Ovary (tissue), 9 donors: ENCODE data around the gene SLCO2B1. TPM values are rescaled to one million over a fixed set of nuclear protein-coding genes. Genes with fewer than 3 reads are reported as not detected.
A peak's percentile ranks its signal among the peaks of the same experiment; 100 is the strongest.

Experiments used
- DNase-seq, 5 donors: peaks; one replicate each; pipeline ENCODE4 v3.0.0-alpha.2; 2019 to 2020
- H3K27ac ChIP-seq, 2 donors: fragments of 200-600 bp; one replicate each; pipeline versions ENCODE4 v1.5.1 to v1.8.0; 2019 to 2022
- H3K27me3 ChIP-seq: fragments of 200-600 bp; one replicate; pipeline ENCODE4 v1.8.0; 2022
- H3K36me3 ChIP-seq: fragments of 200-600 bp; sonication (generic); one replicate; pipeline ENCODE4 v1.5.1; 2019
- H3K4me1 ChIP-seq: one replicate; pipeline ENCODE4 v1.8.1; 2013; ENCODE audit warnings: mild to moderate bottlenecking, moderate library complexity; ENCODE audit not compliant: insufficient read depth
- H3K4me3 ChIP-seq: fragments of 200-600 bp; sonication (generic); one replicate; pipeline ENCODE4 v1.5.1; 2017
- H3K9me3 ChIP-seq, 2 donors: fragments of 200-600 bp in 1 of 2; sonication (generic) in 1 of 2; one replicate each; pipeline versions ENCODE4 v1.5.1 to v1.8.1; 2013 to 2019; ENCODE audit warnings: mild to moderate bottlenecking in 1 of 2, moderate library complexity in 1 of 2
- CTCF ChIP-seq, 3 donors: fragments of 450-650 bp in 2 of 3; fragments of 200-600 bp in 1 of 3; IDR thresholded peaks; one replicate each; pipeline versions ENCODE4 v1.5.1 to v1.8.0; 2016 to 2022; ENCODE audit warnings: antibody characterized with exemption in 3 of 3, mild to moderate bottlenecking in 1 of 3
- EP300 ChIP-seq: sonication (generic); formaldehyde crosslinking; IDR thresholded peaks from one replicate; pipeline ENCODE4 v1.6.1; 2017; ENCODE audit warnings: antibody characterized with exemption
- POLR2A ChIP-seq: fragments of 450-650 bp; IDR thresholded peaks from one replicate; pipeline ENCODE4 v1.6.1; 2017; ENCODE audit warnings: antibody characterized with exemption, mild to moderate bottlenecking, moderate library complexity
- WGBS, 3 donors: extraction: QIAGEN DNeasy Blood & Tissue Kit in 1 of 3; methylation state at CpG; one replicate each; pipeline versions ENCODE4 v1.1.5 to v1.1.7; 2013 to 2017; 5-methylcytosine and 5-hydroxymethylcytosine counted together
- intact Hi-C, 4 donors: fragments of 100-400 bp; cut with DNase I; formaldehyde crosslinking; loops; one replicate each; pipeline versions ENCODE4 v1.11.0 to v1.15.1; 2022 to 2023
- polyA plus RNA-seq, 2 donors: library from polyadenylated mRNA; stranded (reverse); fragments of 200-250 nt in 1 of 2; fragments of 350-450 nt in 1 of 2; fragmentation: Illumina TruSeq in 1 of 2; extraction: RNeasy Lipid Tissue Mini Kit (QIAGEN cat#74804) in 1 of 2; gene quantifications; one replicate each; pipeline ENCODE4 v1.2.3, GENCODE V29; 2013 to 2014
- total RNA-seq, 7 donors: library from RNA; depleted of rRNA in 2 of 7; stranded (reverse); fragments of >200 nt in 2 of 7; fragmentation: NEBNext Ultra II Directional in 3 of 7; extraction: Animal tissue kit (Norgen Biotek cat#: 25700) in 3 of 7; gene quantifications; one replicate each; pipeline versions ENCODE4 v1.1.0 to v1.2.4, GENCODE V29; 2016 to 2023
- donor health status: DM: no; HTN: no; CAD: no; lungs with moderate emphysema.
- donor health status: DM: no; HTN: no; CAD: no.
- donor health status: Bipolar disorder and iron deficiency.
- donor health status: DM: yes; HTN: yes; CAD: no.
- donor health status: DM: no; HTN: no; CAD: no.
- donor health status: DM: yes; HTN: yes; CAD: no.

Gene SLCO2B1
- total and polyA plus RNA-seq, 9 donors: 12.6 to 79.4 (median 21.8) TPM

GRCh38 chr11:75135651-75136050, 15.3 kb upstream of the SLCO2B1 start:
- no peaks in the 10 kb centered on the region for H3K9me3 ChIP-seq
- 79 to 88% (median 85%) methylated on average over 1 of the region's 1 CpG for WGBS, 3 donors
- no peak overlapping the region for H3K27ac ChIP-seq
- no peak overlapping the region for H3K4me3 ChIP-seq
- no peaks in the 10 kb centered on the region for H3K4me1 ChIP-seq
- no peaks in the 10 kb centered on the region for H3K36me3 ChIP-seq
- intact Hi-C loops: no loop called here
- H3K27me3 ChIP-seq: no peaks in the 10 kb centered on the region
- TF ChIP-seq EP300 (no peak), POLR2A (no peak), CTCF (IDR thresholded peaks at IDR 0.05) (no peak)
- DNase-seq: no peak

GRCh38 chr11:75140269-75141138, 10.4 kb upstream of the SLCO2B1 start:
- WGBS, 3 donors: 24 to 28% (median 26%) methylated on average over 22 of the region's 22 CpGs
- Histone ChIP-seq H3K4me3 (no peak overlapping the region), H3K9me3 (no peaks in the 10 kb centered on the region), H3K36me3 (no peaks in the 10 kb centered on the region), H3K4me1 (no peaks in the 10 kb centered on the region), H3K27me3 (no peaks in the 10 kb centered on the region), H3K27ac (no peak overlapping the region)
- DNase-seq: peak in 4 of 5 donors; percentile 41 to 72 (median 54)
- TF ChIP-seq EP300: no peak
- TF ChIP-seq CTCF (IDR thresholded peaks at IDR 0.05): peak; percentile 38 to 62 (median 61)
- no peak for TF ChIP-seq POLR2A
- intact Hi-C loops: loop anchor here (5.0 kb wide), 3 partner anchors 62 to 107 kb away; partner anchors contain the start of gene TPBGL (in 1 of the 4)

GRCh38 chr11:75141166-75141565, 9.7 kb upstream of the SLCO2B1 start:
- intact Hi-C loops: loop anchor here (5.0 kb wide), 3 partner anchors 61 to 106 kb away; partner anchors contain the start of gene TPBGL (in 1 of the 4)
- H3K27ac ChIP-seq: no peak overlapping the region
- H3K4me3 ChIP-seq: no peak overlapping the region

More at GRCh38 chr11:75141166-75141565, 9.7 kb upstream of the SLCO2B1 start:
- DNase-seq: no peak
- H3K36me3 ChIP-seq: no peaks in the 10 kb centered on the region
- no peaks in the 10 kb centered on the region for H3K27me3 ChIP-seq
- no peaks in the 10 kb centered on the region for H3K4me1 ChIP-seq
- TF ChIP-seq EP300 (no peak), POLR2A (no peak), CTCF (IDR thresholded peaks at IDR 0.05) (no peak)
- no peaks in the 10 kb centered on the region for H3K9me3 ChIP-seq
- WGBS, 3 donors: 42 to 54% (median 51%) methylated on average over 6 of the region's 6 CpGs
